Sigmoid colon (tissue), 7 donors: ENCODE measurements around the gene ARIH1. TPM values are rescaled to one million over a fixed set of nuclear protein-coding genes. Genes with fewer than 3 reads are reported as not detected.
"Not testable (repeated sequence)": the region's sequence is repeated elsewhere in the genome, so short reads cannot be mapped to it uniquely, and the experiment has no call there.

ENCODE experiments used
- DNase-seq: peaks from one replicate; pipeline ENCODE4 v3.0.0-alpha.2; 2019
- H3K27ac ChIP-seq, 4 donors: fragments of 200-600 bp; sonication (generic); one replicate each; pipeline ENCODE4 v1.5.1; 2016 to 2019; ENCODE audit warnings: mild to moderate bottlenecking in 1 of 4
- H3K27me3 ChIP-seq, 3 donors: fragments of 200-600 bp; sonication (generic); one replicate each; pipeline ENCODE4 v1.5.1; 2019; ENCODE audit warnings: mild to moderate bottlenecking in 1 of 3
- H3K36me3 ChIP-seq, 4 donors: fragments of 200-600 bp; sonication (generic); one replicate each; pipeline ENCODE4 v1.5.1; 2016 to 2019
- H3K4me1 ChIP-seq, 4 donors: fragments of 200-600 bp; sonication (generic); one replicate each; pipeline ENCODE4 v1.5.1; 2017 to 2019
- H3K4me3 ChIP-seq, 4 donors: fragments of 200-600 bp; sonication (generic); one replicate each; pipeline ENCODE4 v1.5.1; 2017 to 2019; ENCODE audit warnings: mild to moderate bottlenecking in 2 of 4, moderate library complexity in 1 of 4
- H3K9me3 ChIP-seq, 4 donors: fragments of 200-600 bp in 3 of 4; sonication (generic) in 3 of 4; one replicate each; pipeline versions ENCODE4 v1.5.1 to v1.6.1; 2013 to 2019
- CTCF ChIP-seq, 4 experiments: fragments of 450-650 bp in 3 of 4; fragments of 200-600 bp in 1 of 4; IDR thresholded peaks; one replicate each; pipeline ENCODE4 v1.5.1; 2016 to 2019; ENCODE audit warnings: antibody characterized with exemption in 4 of 4, mild to moderate bottlenecking in 3 of 4, moderate library complexity in 2 of 4
- EP300 ChIP-seq, 4 donors: sonication (generic); formaldehyde crosslinking; IDR thresholded peaks; one replicate each; pipeline ENCODE4 v1.6.1; 2017; ENCODE audit warnings: antibody characterized with exemption in 4 of 4
- POLR2A ChIP-seq, 2 donors: fragments of 450-650 bp; IDR thresholded peaks; one replicate each; pipeline ENCODE4 v1.6.1; 2016; ENCODE audit warnings: antibody characterized with exemption in 2 of 2, mild to moderate bottlenecking in 2 of 2, moderate library complexity in 2 of 2
- POLR2AphosphoS5 ChIP-seq, 4 donors: sonication (generic); formaldehyde crosslinking; IDR thresholded peaks; one replicate each; pipeline ENCODE4 v1.6.1; 2017; ENCODE audit warnings: antibody characterized with exemption in 4 of 4
- WGBS, 2 donors: extraction: QIAGEN DNeasy Blood & Tissue Kit; methylation state at CpG; one replicate each; pipeline ENCODE4 v1.1.7; 2013; 5-methylcytosine and 5-hydroxymethylcytosine counted together
- intact Hi-C: fragments of 100-400 bp; cut with DNase I; formaldehyde crosslinking; loops from one replicate; pipeline ENCODE4 v1.15.1; 2023
- polyA plus RNA-seq, 3 donors: library from polyadenylated mRNA; stranded (reverse); fragments of 200-250 nt; gene quantifications; one replicate each; pipeline ENCODE4 v1.2.3, GENCODE V29; 2013
- total RNA-seq, 4 donors: library from RNA; depleted of rRNA; stranded (reverse); fragments of >200 nt; gene quantifications; one replicate each; pipeline ENCODE4 v1.1.0, GENCODE V29; 2016
- donor health status: healthy with polysubstance abuse.
- donor health status: Bipolar disorder and iron deficiency.
- donor health status: healthy.

The ARIH1 gene, protein sequence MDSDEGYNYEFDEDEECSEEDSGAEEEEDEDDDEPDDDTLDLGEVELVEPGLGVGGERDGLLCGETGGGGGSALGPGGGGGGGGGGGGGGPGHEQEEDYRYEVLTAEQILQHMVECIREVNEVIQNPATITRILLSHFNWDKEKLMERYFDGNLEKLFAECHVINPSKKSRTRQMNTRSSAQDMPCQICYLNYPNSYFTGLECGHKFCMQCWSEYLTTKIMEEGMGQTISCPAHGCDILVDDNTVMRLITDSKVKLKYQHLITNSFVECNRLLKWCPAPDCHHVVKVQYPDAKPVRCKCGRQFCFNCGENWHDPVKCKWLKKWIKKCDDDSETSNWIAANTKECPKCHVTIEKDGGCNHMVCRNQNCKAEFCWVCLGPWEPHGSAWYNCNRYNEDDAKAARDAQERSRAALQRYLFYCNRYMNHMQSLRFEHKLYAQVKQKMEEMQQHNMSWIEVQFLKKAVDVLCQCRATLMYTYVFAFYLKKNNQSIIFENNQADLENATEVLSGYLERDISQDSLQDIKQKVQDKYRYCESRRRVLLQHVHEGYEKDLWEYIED
- total RNA-seq (10 to 100 TPM; 36.4 to 69.5 (median 45.2) TPM), polyA plus RNA-seq (10 to 100 TPM; 10.8 to 22.8 (median 18.3) TPM)

- H3K4me3 ChIP-seq, result peak within 1 kb of the TSS; percentile 58 to 91 (median 84)
- H3K27me3 ChIP-seq, result no peaks in the 10 kb centered on the region
- H3K27ac ChIP-seq, result peak within 1 kb of the TSS; percentile 99
- H3K9me3 ChIP-seq, result no peaks in the 10 kb centered on the region
- H3K36me3 ChIP-seq, result peaks cover 0 to 10% (median 0%) of the 10 kb centered on the region in 4 donors
- H3K4me1 ChIP-seq, result peaks cover 0 to 46% (median 43%) of the 10 kb centered on the region in 4 donors
- WGBS, 2 donors, result 0 to 1% methylated on average over 63 of the region's 63 CpGs
- TF ChIP-seq POLR2AphosphoS5 (IDR thresholded peaks at IDR 0.05) (peak; percentile 99 to 100 (median 100)), POLR2A (IDR thresholded peaks at IDR 0.05) (peak; percentile 98 to 99), CTCF (IDR thresholded peaks at IDR 0.05) (no peak), EP300 (IDR thresholded peaks at IDR 0.05) (peak in 2 of 4 donors; percentile 69 to 85)
- intact Hi-C loops, result loop anchor here (2.0 to 10.0 kb wide), 6 partner anchors 97 to 1521 kb away; partner anchors contain the start of genes ADPGK, HEXA, MYO9A and PARP6
- peak; percentile 99 for DNase-seq
Observed at GRCh38 chr15:72473614-72474465, at the start of gene ARIH1. ARIH1 (plus strand) TSS chr15:72474330; CDS start chr15:72474640, 310 bp downstream.

- no peak for DNase-seq
- intact Hi-C loops, result no loop called here
- TF ChIP-seq EP300 (IDR thresholded peaks at IDR 0.05) (no peak), POLR2A (IDR thresholded peaks at IDR 0.05) (no peak), POLR2AphosphoS5 (IDR thresholded peaks at IDR 0.05) (no peak)
- Histone ChIP-seq H3K27me3 (no peaks in the 10 kb centered on the region), H3K4me1 (no peaks in the 10 kb centered on the region), H3K9me3 (peaks cover 0 to 5% (median 0%) of the 10 kb centered on the region in 4 donors), H3K27ac (no peak overlapping the region), H3K4me3 (no peak overlapping the region), H3K36me3 (no peaks in the 10 kb centered on the region)
Observed at GRCh38 chr15:72426753-72427152, 47.4 kb upstream of the ARIH1 start.

- no peaks in the 10 kb centered on the region for H3K27me3 ChIP-seq
- H3K27ac ChIP-seq, result no peak overlapping the region
- no peak overlapping the region for H3K4me3 ChIP-seq
- H3K4me1 ChIP-seq, result peaks cover 0 to 3% (median 0%) of the 10 kb centered on the region in 4 donors
- intact Hi-C loops, result no loop called here
- 94 to 95% methylated on average over 1 of the region's 1 CpG for WGBS, 2 donors
- H3K9me3 ChIP-seq, result peaks cover 0 to 6% (median 3%) of the 10 kb centered on the region in 4 donors
- no peaks in the 10 kb centered on the region for H3K36me3 ChIP-seq
- TF ChIP-seq EP300 (IDR thresholded peaks at IDR 0.05) (no peak), CTCF (IDR thresholded peaks at IDR 0.05) (no peak), POLR2A (IDR thresholded peaks at IDR 0.05) (no peak), POLR2AphosphoS5 (IDR thresholded peaks at IDR 0.05) (no peak)
- DNase-seq, result no peak
Observed at GRCh38 chr15:72437650-72438316, 36.3 kb upstream of the ARIH1 start.

DNA sequence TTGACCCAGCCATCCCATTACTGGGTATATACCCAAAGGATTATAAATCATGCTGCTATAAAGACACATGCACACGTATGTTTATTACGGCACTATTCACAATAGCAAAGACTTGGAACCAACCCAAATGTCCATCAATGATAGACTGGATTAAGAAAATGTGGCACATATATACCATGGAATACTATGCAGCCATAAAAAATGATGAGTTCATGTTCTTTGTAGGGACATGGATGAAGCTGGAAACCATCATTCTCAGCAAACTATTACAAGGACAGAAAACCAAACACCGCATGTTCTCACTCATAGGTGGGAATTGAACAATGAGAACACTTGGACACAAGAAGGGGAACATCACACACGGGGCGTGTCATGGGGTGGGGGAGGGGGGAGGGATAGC, 31.3 kb upstream of the ARIH1 start:
- H3K4me1 ChIP-seq, intact Hi-C loops, H3K27ac ChIP-seq, H3K36me3 ChIP-seq, H3K4me3 ChIP-seq, DNase-seq, H3K27me3 ChIP-seq, H3K9me3 ChIP-seq: not testable (repeated sequence)
- 90% methylated on average over 3 of the region's 5 CpGs for WGBS, 2 donors

- DNase-seq, result no peak
- intact Hi-C loops, result no loop called here
- no peak for TF ChIP-seq POLR2A (IDR thresholded peaks at IDR 0.05)
- no peak overlapping the region for H3K4me3 ChIP-seq
- H3K9me3 ChIP-seq, result no peaks in the 10 kb centered on the region
- H3K4me1 ChIP-seq, result no peaks in the 10 kb centered on the region
- no peak overlapping the region for H3K27ac ChIP-seq
- H3K36me3 ChIP-seq, result no peaks in the 10 kb centered on the region
- WGBS, 2 donors, result 70 to 82% methylated on average over 1 of the region's 1 CpG
- H3K27me3 ChIP-seq, result no peaks in the 10 kb centered on the region
Observed at GRCh38 chr15:72445426-72445825, 28.7 kb upstream of the ARIH1 start.
